HG03060 (cell line): Measurements from ENCODE around the gene SEMA3F.

ENCODE experiments used
- ATAC-seq: cut with Tn5 transposase; IDR thresholded peaks from one replicate; pipeline ENCODE4 v1.9.1; 2021; ENCODE audit warnings: low read depth, moderate number of reproducible peaks; ENCODE audit not compliant: unreplicated experiment

Gene SEMA3F

DNA sequence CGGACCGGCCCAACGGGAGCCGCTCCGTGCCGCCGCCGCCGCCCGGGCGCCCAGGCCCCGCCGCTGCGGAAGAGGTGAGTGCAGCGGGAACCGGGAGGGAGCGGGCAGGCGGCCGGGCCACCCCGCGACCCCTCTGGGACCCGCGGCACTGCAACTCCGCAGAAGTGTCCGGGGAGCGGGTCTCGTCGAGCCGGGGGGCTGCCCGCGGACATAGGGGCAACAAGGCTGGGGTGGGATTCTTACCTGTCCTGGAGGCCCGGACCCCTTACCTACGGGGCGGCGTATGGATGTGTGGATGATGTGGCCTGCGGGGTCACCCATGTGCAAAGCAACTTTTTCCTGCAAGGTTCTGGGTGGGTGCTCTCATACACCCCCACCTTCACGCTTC lies 361 bp downstream of the SEMA3F start:
- no peak for ATAC-seq

DNA sequence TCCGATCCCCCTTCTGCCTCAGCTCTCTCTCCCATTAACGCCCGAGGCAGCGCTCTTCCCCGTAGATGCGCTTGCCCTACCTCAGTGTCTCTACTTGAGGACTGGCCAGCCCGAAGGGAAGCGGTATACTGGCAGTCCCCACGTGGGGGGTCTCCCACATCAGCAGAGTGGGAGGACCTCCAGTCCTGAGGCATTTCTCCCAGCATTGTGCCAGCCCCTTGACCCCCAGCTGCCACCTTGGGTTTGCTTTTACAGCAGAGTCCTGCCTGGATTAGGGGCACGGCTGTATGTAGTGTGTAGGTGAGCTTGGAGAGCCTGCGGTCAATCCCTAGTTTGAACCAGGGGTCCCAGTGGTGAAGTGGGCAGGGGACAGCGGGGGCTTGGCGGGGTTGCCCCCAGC lies 767 bp downstream of the SEMA3F start:
- no peak for ATAC-seq

DNA sequence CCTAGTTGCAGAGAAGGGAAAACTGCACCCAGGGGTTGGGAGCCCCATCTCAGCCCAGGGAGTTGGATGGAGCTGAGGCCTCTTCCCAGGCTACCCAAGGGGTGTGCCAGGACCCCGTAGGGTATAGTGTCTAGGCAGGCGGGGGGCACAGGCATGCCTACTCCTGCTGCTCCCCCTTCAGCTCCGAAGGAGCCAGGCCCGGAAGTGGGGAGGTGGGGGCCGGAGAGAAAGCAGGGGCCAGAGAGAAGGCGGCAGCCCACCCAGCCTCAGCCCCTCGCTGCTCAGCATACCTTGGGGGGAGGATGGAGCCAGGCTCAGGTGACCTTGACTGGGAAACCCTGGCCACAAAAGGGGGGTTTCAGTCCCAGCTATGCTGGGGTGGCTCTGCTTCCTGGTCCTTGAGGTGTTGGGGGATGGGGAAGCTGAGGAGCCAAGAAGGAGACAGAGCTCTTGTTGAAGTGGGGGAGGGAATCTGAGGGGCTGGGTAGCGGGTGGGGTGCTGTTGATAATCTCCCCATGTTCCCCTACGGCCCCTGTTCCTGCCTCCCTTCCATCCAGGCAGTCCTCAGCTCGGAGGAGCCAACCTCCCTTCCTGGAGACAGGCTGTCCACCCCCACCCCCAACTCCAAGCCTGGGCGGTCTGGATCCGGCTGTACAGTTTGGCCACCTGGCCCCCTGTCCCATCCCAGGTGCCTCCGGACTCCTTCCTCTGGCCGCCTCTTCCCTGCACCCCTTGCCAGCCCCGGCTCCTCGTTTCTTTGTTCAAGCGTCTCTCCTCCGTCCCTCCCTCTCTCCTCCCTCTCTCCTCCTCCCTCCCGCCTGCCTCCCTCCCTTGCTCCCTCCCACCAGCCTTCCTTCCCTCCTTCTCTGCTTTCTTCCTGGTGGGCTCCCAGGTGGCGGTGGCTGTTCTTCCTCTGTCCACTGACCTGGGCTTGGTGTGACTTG lies 1.7 kb downstream of the SEMA3F start:
- ATAC-seq = no peak

DNA sequence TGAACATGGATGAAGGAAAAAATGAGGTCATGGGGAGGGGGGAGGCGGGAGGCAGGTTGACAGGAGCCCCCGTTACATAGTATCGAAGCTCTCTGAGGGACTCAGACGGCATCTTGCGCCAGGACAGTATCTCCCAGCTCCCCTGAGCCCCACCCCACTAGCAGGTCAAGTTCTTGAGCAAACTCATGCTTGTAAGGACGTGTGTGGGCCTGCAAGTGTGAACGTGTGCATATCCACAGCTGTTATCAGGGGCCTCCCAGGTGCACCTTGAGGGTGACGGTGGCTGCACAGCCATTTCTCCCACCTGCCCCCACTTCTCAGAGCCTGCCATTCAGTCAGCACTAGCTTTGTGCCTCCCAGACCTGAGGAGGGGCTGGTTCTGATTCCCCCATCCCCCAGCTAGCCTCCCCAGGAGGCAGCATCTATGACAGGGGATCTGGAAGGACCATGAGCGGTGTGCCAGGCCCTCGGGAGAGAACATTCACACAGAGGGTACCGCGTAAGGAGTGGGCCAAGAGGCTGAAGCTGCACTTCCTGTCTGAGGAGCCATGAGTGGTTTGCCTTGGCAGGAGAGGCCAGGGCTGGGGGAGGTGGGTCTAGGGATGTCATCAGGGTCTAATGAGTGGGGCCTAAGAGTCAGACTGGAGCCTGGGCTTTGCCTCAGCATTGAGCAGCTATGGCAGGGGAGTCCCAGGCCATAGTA lies 2.9 kb downstream of the SEMA3F start:
- no peak for ATAC-seq

DNA sequence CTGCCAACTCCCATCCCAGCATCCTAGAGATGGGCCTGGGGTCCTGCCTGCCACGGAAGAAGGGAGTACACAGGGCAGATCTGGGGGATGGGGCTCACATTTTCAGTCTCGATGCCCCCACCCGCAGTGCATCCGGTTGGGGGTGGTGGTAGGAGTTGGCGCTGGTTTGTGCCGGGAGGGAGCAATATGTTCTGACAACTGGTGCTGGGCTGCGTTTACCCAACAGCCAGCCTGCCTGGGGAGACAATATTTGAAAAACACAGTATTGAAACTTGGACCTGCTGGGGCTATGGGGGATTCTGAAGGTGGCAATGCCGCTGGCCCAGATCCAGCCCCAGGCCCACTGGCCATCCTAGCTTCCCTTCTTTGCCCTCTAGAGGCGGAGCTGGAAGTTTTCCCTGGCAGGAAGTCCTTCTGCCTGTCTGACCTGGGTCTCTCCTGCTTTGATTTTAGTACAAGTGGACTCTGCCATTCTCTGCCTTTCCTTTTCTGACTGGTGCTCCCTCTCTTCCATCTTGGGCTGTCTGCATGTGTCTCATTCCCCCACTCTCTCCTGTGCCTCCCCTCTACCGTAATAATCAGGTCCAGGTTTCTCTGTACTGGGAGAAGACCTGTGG lies 3.5 kb downstream of the SEMA3F start:
- no peak for ATAC-seq

DNA sequence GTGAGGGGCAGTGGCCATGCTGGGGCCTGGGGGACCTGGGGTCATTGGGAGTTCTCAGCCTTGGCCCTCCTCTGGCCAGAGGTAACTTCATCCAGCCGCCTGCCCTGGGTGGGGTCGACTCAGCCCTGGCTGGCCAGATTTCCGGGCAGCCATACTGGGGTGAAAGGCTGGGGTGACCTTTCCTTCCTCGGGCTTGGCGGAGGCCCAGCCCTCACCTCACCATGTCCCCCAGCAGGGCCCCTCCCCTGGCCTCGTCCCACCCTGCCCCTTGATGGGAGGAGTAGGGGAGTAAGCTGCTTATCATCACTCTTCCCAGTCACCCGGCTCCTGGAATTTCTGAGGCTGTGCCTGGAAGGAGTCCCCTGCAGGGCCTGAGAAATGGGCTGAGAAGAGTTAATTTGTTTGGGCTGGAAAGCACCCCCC lies 5.4 kb downstream of the SEMA3F start:
- ATAC-seq = no peak

DNA sequence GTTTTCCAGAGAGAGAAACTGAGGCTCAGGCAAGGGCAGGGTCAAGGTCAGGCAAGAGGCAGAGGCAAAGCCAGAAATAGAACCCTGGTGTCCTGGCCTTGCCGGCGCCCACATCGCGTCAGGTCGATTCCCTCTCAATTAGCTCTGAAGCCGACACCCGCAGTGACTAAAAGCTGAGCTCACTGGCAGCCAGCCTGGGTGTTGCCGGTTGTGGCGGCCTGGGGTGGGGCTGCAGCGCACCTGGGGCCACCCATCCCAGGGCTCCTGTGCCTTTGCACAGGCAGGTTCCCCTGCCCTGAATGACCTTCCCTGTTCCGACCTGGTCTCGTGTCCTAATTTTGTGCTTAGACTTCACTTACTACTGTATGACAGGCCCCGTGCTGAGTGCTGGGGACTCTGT lies 6.2 kb downstream of the SEMA3F start:
- no peak for ATAC-seq

DNA sequence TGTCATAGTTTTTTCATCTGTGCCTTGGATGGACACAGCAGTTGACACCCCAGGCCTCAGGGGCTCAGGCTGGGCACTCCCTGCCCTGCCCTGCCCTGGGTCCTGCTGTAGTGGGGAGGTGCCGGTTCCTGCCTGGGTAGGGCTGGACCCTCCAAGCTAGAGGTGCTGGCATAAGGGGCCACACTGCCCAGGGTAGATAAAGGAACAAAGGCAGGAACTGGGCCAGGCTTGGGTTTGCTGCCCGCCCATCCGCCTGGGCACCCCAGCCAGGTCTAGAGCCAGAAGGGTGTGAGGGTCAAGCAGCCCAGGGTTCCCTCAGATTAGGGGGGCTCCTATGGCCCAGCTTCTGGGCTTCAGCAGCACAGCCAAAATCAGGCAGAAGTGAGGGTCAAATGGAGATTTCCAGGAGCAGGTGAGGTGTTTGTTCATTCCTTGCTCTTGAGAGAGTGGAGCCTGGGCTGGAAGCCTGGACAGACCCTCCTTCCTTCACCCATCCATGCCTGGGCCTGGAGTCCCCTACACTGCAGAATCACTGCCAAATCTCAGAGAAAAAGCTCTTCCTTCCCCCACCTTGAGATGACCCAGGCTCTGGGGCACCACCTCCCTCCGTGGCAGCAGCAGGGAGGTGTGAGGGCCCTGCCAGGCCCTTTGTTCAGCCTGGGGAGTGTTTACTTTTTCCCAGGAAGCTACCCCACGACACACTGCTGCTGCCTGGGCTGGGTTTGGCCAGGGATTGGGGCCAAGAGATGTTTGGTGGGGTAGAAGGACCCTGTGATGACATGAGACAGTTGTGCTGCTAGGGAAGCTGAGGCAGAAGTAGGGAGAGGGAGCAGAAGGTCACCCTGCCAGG lies 7.1 kb downstream of the SEMA3F start:
- no peak for ATAC-seq

DNA sequence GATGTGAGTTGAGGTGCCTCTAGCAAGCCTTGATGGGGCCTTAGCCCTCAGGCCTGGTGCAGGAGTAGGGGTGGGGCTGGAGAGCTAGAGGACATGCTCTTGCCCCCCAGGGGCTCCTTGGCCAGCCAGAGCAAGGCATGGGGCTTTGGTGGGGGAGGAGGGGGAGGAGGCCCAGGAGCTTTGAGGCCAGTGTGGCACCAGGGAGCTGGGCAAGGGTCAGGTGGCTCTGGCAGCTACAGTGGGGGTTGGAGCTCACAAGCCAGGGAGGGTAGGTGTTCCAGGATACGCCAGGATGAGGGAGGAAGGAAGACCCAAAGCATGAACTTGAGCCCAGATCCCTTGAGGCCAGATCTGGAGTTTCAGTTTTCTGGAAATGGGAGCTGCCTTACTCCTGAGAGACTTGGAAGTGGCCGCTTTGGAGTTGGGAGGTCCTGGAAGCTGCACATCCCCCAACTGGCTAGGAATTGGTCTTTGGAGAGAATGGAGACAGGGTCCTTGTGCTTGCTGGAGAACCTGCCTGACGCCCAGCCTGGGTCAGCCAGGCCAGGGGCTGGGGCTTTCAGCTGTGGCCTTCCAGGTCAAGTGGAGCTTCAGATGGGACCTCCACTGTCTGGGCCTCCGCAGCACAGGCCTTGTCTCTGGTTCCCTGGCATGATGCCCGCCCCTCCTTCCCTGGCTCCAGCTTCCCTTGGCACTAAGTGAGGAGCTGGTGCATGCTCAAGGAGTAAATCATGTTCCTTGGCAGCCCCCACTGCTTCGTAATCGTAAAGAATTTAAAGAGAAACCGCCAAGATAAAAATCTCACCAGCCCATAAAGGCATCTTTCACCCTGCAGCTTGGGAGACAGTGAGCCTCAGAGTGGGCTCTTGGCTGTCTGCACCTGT lies 8.7 kb downstream of the SEMA3F start:
- no peak for ATAC-seq

DNA sequence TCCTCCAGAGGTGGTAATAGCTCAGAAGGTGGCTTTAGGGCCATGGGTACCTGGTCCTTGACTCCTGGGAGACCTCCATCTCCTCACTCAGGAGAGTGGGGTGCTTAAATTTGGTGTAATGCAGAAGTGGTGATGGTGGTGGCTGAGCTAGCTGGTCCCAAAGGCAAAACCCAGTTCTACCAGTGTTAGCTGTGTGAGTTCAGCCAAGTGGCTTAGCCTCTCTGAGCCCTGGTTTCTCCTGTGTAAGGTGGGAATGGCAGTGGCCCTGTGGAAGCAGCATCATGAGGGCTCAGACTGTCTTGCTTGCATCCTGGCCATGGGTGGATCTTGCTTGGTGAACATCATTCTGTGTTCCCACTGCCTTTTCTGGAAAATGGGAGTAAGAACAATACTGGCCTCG lies 9.4 kb downstream of the SEMA3F start:
- ATAC-seq = no peak

DNA sequence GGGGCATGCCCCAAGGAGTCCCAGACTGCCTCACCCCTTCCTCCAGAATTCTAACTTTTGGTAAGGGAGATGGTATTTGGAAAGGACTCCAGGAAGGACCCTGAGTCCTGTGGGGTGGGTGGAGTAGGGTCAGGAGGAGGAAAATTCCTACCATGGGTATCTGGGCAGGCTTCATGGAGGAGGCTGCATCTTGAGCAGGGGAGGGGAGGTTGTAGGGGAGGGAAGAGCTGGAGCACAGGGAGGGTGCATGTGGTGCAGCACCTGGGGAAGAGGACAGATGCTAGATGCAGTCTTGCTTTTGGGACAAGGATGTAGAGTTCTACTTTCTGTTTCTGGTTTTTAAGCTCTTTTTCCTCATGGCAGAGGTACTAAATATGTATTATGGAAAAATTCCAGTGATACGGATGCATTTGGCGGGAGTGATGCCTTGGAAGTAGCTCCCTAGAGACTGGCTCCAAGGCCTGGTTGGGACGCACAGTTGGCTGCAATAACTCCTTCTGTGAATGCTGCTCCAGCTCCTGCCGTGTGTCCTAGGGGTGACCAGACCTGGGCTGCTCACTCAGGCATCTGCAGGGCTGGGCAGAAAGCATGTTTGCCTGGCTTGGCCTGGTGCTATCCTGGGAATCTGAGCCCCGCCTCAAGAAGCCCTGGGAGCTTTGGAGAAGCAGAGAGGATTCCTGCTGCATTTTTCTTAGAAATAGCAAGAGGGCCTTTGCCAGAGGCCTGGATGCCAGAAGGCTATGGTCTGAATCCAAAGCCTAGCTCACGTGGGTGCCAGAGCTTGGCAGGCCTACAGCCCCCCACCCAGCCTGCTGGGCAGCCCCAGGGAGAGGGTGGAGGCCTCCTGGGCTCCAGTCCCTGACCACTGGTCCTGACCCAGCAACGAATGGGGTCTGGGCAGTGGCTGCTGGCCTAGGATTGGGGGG lies 10.1 kb downstream of the SEMA3F start:
- no peak for ATAC-seq

DNA sequence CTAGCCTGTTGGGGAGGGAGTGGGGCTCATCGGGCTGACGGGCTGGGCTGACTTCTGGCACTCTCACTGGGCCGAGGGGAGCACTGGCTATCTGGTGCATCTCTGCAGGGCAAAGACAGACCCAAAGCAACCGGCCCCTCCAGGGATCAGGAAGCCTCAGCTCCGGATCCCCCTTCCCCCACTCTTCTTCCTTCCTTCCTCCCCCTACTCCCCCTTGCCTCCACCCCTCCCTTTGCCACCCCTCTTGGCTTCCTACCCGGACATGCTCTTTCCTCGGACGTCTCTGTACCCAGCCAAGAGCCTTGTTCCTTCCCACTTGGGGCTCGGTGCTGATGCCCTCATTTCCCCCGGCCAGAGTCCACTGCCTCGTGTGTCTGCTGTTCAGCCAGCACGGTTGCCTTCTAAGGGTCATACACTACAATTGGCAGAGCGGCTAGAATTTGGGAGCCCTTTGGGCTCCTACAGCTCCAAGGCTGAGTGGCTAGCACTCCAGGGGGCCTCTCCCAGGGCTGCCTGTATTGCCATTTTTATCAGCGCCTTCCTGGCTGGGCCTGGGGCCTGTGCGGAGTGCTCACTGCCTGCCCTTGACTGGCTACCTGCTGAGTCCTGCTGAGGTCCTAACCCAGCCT lies 10.9 kb downstream of the SEMA3F start:
- ATAC-seq = no peak

DNA sequence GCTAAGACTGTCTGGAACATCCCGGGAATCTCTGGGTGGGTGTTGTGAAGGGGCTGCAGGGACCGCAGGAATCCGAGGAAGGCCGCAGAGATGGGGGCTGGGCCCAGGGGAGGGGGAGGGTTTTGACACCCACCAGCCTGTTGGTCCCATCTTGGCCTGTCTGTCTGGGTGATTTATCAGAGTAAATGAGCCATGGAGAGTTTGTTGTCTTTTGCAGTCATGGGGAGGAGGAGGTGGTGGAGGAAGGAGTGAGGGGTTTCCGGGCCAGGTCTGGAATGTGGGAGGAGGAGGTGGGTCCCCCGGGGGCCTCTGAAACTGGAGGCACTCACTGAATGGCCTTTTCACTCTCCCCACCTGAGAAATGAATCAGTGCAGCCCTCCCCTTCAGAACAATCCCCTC lies 11.5 kb downstream of the SEMA3F start:
- ATAC-seq = no peak

DNA sequence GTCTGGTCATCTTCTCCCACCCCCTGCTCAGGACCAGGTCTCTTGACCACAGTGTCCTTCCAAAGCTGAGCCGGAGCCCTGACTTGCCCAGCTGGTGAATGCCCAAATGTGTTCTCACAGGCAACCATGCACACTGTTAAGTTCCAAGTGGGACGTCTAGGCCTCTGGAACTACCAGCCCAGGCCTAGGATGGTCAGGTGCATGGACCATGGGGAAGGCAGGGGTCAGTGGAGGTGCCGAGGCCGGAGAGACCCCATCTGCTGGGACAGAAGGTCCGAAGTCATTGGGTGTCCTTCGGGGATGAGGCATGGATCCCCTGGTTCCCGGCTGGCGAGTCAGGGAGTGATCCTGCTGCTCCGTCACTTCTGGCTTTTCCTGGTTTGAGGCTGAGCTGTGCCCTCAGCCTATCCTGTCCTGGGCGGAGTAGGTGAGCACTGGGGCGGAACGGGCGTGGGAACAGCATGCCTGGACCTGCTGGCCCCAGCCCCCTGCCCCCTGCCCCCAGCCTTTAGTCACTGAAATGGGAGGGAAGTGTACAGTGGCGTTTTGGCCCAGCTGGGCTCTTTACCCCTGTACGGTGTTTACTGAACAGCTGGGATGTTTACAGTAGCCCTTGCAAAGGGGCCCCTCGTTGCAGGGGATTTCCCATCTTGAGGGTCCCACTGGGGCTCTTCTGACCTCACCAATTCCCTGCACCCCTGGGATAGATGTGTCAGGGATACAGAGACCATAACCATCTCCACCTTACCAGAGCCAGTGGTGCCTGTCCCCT lies 12.1 kb downstream of the SEMA3F start:
- ATAC-seq = no peak

DNA sequence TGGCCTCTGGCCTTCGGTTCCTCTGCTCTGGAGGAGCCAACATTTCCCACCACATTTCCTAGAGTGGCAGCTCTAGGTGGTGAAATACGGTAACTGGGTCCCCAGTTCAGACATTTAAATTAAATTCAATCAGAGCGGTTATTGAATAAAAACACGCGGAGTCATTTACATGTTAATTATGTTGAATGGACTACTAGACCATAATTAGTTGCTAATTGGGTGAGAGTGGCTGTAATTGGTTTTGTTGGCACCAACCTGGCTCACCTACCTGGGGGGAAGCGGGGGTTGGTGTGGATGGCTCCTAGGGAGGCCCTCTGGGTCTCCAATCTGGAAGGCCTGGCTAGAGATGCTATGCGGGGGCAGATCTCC lies 12.7 kb downstream of the SEMA3F start:
- no peak for ATAC-seq

DNA sequence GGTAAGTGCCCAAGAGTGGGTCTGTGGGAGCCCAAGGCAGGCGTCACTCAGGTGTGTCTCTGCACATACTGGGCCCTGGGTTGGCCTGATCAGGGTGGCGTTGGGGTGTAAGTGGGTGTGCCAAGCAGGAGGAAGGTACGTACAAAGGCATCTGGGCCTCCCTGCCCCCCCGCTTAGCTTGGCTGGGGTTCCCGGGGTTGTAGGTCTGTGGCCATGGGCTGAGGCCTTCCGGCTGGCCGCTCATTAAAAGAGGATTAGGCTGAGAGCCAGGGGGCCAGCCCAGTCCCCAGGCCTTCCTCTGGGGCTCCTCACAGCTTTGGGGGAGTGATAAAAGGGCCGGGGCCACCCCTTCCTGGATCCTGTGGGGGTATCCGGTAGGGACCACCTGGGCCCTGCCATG lies 13.3 kb downstream of the SEMA3F start:
- no peak for ATAC-seq

DNA sequence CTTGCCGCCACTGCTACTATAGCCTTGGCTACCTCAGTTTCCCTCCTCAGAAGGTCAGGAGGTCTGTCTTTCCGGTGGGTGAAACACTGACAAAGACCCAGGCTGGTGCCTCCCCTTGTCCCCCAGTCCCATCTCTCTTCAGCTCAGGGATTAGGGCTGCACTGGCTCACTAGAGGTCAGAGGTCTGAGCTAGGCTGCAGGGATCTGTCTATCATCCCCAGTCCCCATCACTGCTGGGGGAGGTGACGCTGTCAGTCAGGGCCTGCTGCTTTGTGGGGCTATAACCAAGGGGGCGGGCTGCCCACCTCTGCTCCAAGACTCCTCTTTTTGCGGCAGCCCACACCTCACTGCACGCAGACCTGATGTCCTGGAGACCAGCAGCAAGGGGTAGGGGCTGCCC lies 13.7 kb downstream of the SEMA3F start:
- ATAC-seq = no peak
